Esophagus squamous epithelium (tissue), 4 donors: ENCODE results near the gene PRG3.

Source experiments
- CTCF ChIP-seq, 6 experiments: fragments of 450-650 bp in 4 of 6; fragments of 200-600 bp in 2 of 6; sonication (generic) in 2 of 6; IDR thresholded peaks; one replicate each; pipeline ENCODE4 v1.5.1; 2016 to 2019; ENCODE audit warnings: antibody characterized with exemption in 6 of 6, mild to moderate bottlenecking in 4 of 6, moderate library complexity in 4 of 6
- POLR2A ChIP-seq, 4 donors: fragments of 450-650 bp; IDR thresholded peaks; one replicate each; pipeline ENCODE4 v1.6.1; 2017; ENCODE audit warnings: antibody characterized with exemption in 4 of 4, mild to moderate bottlenecking in 4 of 4, moderate library complexity in 3 of 4

- TF ChIP-seq POLR2A (IDR thresholded peaks at IDR 0.05) (no peak), CTCF (IDR thresholded peaks at IDR 0.05) (no peak)
Measured at GRCh38 chr11:57370251-57370650, 10.7 kb downstream of the PRG3 start.
